Raji (cell line): ENCODE measurements around the gene HPSE2.

Experiments used
- POLR2A ChIP-seq: IDR thresholded peaks from 2 replicates; pipeline ENCODE4 v1.6.1; 2011; ENCODE audit warnings: low read depth, low read length, control low read depth; ENCODE audit not compliant: insufficient read depth

Gene HPSE2

GRCh38 chr10:98436704-98437103 lies 798.9 kb downstream of the HPSE2 start:
- no peak for TF ChIP-seq POLR2A

- no peak for TF ChIP-seq POLR2A
These were observed 800.5 kb downstream of the HPSE2 start for GRCh38 chr10:98435178-98435577.

- no peak for TF ChIP-seq POLR2A
These were observed 801.5 kb downstream of the HPSE2 start for GRCh38 chr10:98433881-98434732.

GRCh38 chr10:98433371-98433770 lies 802.3 kb downstream of the HPSE2 start:
- TF ChIP-seq POLR2A = no peak

- TF ChIP-seq POLR2A = no peak
These were observed 803.3 kb downstream of the HPSE2 start for GRCh38 chr10:98432330-98432729.

GRCh38 chr10:98431016-98431415 lies 804.6 kb downstream of the HPSE2 start:
- no peak for TF ChIP-seq POLR2A

GRCh38 chr10:98430427-98430826 lies 805.2 kb downstream of the HPSE2 start:
- no peak for TF ChIP-seq POLR2A

- TF ChIP-seq POLR2A = no peak
These were observed 806.2 kb downstream of the HPSE2 start for GRCh38 chr10:98429320-98430072.

GRCh38 chr10:98427011-98427515 lies 808.6 kb downstream of the HPSE2 start:
- no peak for TF ChIP-seq POLR2A

GRCh38 chr10:98425511-98426352 lies 809.9 kb downstream of the HPSE2 start:
- TF ChIP-seq POLR2A = no peak

GRCh38 chr10:98424295-98425254 lies 811.1 kb downstream of the HPSE2 start:
- TF ChIP-seq POLR2A = no peak

GRCh38 chr10:98423691-98424120 lies 811.9 kb downstream of the HPSE2 start:
- TF ChIP-seq POLR2A = no peak

GRCh38 chr10:98422182-98422581 lies 813.5 kb downstream of the HPSE2 start:
- no peak for TF ChIP-seq POLR2A

- no peak for TF ChIP-seq POLR2A
These were observed 814.9 kb downstream of the HPSE2 start for GRCh38 chr10:98420786-98421185.
